NOMO-1 treated with DMSO at 0.1 percent for 48 hours (cell line): Measurements from ENCODE around the gene ERC2.

Source experiments
- DNase-seq: peaks from one replicate; lab custom pipeline; 2025; ENCODE audit not compliant: unreplicated experiment; lab: John Stamatoyannopoulos, UW

ERC2 gene

DNA sequence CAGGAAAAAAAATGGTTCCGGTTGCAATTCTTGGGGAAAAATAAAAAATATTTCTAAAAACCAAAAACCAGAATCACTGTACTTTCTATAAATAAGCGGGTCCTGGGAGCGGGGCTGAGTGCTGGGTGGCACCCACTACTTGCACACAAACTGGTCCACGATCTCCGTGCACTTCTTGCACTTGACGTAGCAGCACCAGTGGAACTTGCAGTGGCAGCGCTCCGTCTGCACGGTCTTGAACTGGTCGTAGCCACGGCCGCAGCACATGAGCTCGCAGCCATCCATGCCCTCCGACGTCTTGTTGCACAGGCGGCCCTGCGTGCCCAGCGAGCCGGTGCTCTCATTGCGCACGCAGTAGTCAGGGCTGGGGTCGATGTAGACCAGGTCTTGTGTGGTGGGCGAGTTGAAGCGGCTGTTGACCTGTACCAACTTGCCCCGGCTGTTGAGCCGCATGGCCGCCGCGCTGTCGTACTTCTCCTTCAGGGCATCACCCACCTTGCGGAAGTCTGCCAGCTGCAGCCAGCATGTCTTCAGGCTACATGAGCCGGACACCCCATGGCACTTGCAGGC lies 998.2 kb downstream of the ERC2 start:
- no peak for DNase-seq

DNA sequence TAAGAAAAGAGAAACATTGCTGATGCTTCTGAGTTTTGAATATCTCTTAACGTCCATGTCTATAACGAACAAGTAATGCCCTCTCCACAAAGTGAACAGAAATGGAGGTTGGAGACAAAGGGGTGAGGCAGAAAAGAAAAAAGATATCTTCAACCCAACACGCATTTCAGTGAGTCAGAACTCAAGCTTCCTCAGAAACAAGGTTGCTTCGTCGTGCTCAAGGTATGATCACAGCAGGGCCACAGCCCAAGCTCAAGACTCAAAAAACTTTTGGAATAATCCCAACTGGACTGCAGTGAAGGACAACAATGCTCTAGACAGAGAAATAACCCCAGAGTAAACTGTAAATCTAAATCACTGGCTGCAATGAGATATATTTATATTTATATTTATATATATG lies 1000.0 kb downstream of the ERC2 start:
- no peak for DNase-seq

DNA sequence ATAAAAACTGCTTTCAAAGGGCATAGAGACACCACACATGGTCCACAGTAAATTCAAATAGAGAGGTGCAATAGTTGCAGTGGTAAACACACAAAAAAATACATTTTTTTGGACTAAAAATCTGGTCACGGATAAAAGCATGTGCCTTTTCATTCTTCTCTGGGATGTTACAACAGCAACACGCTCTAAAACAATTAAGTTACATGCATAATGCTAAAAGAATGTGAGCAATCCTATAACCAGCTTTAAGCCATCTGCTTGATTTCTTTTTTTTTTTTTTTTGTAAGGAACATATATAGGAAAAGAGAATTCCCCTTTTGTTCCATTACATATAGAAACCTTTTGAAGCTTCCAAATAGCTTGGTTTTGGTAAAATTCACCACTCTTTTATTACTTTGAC lies 1001.2 kb downstream of the ERC2 start:
- DNase-seq, result no peak

DNA sequence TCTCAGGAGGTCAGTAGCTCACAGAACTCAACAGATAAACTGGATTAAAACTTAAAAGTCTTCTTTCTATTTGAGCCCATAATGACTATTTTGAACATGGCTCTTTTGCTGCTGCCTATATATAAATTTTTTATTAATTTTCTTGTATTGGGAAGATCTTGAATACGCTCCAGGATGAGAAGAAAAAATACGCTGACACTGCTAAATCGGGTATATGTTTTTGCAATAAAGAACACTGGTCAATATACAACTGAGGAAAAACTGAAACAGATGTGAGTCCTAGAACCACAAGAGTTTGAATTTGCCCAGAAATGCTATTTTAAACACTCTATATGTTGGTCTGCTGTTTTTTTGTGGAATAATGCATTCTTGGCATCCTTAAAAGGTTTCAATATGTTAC lies 1001.7 kb downstream of the ERC2 start:
- no peak for DNase-seq

DNA sequence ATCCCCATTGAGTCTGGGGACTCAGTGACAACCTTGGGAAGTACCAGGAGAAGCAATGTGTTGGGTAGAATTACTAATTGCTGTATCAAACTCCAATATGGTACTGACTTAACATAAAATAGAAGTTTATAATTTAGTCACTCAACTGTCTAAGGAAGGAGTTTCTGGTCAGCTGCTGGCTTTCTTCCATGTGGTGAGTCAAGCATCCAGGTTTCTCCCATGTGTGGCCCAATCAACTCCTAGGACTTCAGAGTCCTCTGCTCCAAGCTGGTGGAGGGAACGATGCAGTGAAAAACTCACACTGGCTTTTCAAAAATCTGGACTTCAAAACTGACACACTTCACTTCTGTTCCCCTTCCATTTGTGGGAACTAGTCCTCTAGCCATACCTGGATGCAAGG lies 1006.4 kb downstream of the ERC2 start:
- DNase-seq, result no peak

DNA sequence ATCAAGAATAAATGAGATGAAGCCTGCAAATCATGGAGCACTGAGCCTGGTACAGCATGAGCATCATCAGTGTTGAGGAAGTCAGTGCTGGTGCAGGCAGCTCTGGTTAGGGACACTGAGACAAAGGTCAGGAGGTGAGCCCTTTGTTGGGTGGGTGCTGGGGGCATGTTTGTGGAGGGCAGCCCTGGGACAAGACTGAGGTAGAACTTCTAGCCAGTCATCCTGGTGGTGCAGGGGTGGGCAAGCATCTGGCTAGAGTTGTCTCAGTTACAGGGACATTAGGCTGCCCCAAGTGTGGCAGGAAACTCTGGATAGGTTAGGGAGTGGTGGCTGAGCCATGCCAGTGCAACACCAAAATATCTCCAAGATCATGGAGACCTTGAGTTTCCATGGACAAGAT lies 1008.4 kb downstream of the ERC2 start:
- DNase-seq, result no peak
